SK-N-DZ (cell line): ENCODE measurements around the gene NCOA3.
"Not testable (repeated sequence)": the region's sequence is repeated elsewhere in the genome, so short reads cannot be mapped to it uniquely, and the experiment has no call there.

Source experiments
- DNase-seq: peaks from one replicate; pipeline ENCODE4 v3.0.0-alpha.2; 2015; ENCODE audit warnings: low spot score

Gene NCOA3

GRCh38 chr20:47561603-47562583 lies 60.2 kb downstream of the NCOA3 start:
- no peak for DNase-seq

GRCh38 chr20:47566269-47566668 lies 64.6 kb downstream of the NCOA3 start:
- no peak for DNase-seq

- no peak for DNase-seq
Observed at GRCh38 chr20:47568019-47568418, 66.3 kb downstream of the NCOA3 start.

- DNase-seq, result no peak
Observed at GRCh38 chr20:47568837-47569410, 67.2 kb downstream of the NCOA3 start.

GRCh38 chr20:47571426-47571825 lies 69.7 kb downstream of the NCOA3 start:
- no peak for DNase-seq

GRCh38 chr20:47572105-47572729 lies 70.5 kb downstream of the NCOA3 start:
- no peak for DNase-seq

GRCh38 chr20:47573559-47573958 lies 71.9 kb downstream of the NCOA3 start:
- DNase-seq, result no peak

GRCh38 chr20:47574616-47575364 lies 73.1 kb downstream of the NCOA3 start:
- peak; percentile 62 for DNase-seq

GRCh38 chr20:47576516-47577033 lies 74.9 kb downstream of the NCOA3 start:
- DNase-seq, result peak; percentile 92

GRCh38 chr20:47577314-47577713 lies 75.6 kb downstream of the NCOA3 start:
- DNase-seq, result no peak

- no peak for DNase-seq
Observed at GRCh38 chr20:47578543-47578942, 76.9 kb downstream of the NCOA3 start.

- not testable (repeated sequence) for DNase-seq
Observed at GRCh38 chr20:47580686-47581085, 79.0 kb downstream of the NCOA3 start.

GRCh38 chr20:47581090-47581489 lies 79.4 kb downstream of the NCOA3 start:
- DNase-seq, result no peak

GRCh38 chr20:47583551-47583950 lies 81.9 kb downstream of the NCOA3 start:
- no peak for DNase-seq

GRCh38 chr20:47585087-47585747 lies 83.5 kb downstream of the NCOA3 start:
- DNase-seq, result no peak

GRCh38 chr20:47586649-47587294 lies 85.1 kb downstream of the NCOA3 start:
- no peak for DNase-seq

- no peak for DNase-seq
Observed at GRCh38 chr20:47588158-47588557, 86.5 kb downstream of the NCOA3 start.

GRCh38 chr20:47591231-47591630 lies 89.5 kb downstream of the NCOA3 start:
- DNase-seq, result no peak

- no peak for DNase-seq
Observed at GRCh38 chr20:47594157-47594556, 92.5 kb downstream of the NCOA3 start.

- DNase-seq, result not testable (repeated sequence)
Observed at GRCh38 chr20:47595138-47595537, 93.5 kb downstream of the NCOA3 start.
